ENCODE measurements around the gene RFLNA. TPM values are rescaled to one million over a fixed set of nuclear protein-coding genes. Genes with fewer than 3 reads are reported as not detected.

Gene RFLNA
- total and polyA plus RNA-seq, 2 donors (not counting 1 experiment from before 2014, with no cell fraction given), result 0.03 TPM; not detected in 1

DNA sequence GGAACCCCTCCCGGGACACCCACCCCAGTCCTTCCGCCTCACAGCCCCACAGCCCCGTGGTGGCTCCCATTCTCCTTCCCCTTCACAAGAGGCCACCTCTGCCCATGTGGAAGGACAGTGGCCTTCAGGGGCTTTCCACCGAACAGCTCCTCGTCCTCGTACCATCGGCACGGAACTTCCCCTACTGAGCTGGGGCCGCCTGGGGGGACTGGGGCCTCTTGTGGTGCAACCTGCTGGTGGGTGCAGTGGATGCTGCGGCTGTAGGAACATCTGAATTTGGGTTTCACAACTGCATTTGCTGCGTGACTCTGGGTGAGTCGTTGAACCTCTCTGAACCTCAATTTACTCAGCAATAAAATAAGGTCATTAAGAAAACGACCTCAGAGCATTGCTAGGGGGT lies 50.9 kb downstream of the RFLNA start:
- H3K4me3 ChIP-seq (replicated peaks in 1 of 4; ENCODE audit: control extremely low read depth in 1 of 4, insufficient read depth in 1 of 4, low read depth in 3 of 4, low read length in 4 of 4), result no peak overlapping the region
- no peaks in the 10 kb centered on the region for H4K20me1 ChIP-seq (ENCODE audit: control insufficient read depth, extremely low read depth, insufficient read depth, low read length)
- no peak for DNase-seq (ENCODE audit: low read depth in 2 of 2)
- no peak overlapping the region for H3K9ac ChIP-seq (ENCODE audit: insufficient read depth, low read length)
- no peak overlapping the region for H3K4me2 ChIP-seq (ENCODE audit: extremely low read depth, insufficient read depth, low read length)
- H3K4me1 ChIP-seq (ENCODE audit: control insufficient read depth, extremely low read depth, insufficient read depth, low read length), result no peaks in the 10 kb centered on the region
- no peak overlapping the region for H3K27ac ChIP-seq (ENCODE audit: insufficient read depth, low read length)
- H3K79me2 ChIP-seq (ENCODE audit: control insufficient read depth, insufficient read depth, low read length), result no peaks in the 10 kb centered on the region
- H3K27me3 ChIP-seq (ENCODE audit: control insufficient read depth, insufficient read depth, low read length), result no peaks in the 10 kb centered on the region
- no peaks in the 10 kb centered on the region for H3K9me3 ChIP-seq (ENCODE audit: control insufficient read depth, insufficient read depth, low read depth, low read length)
- H3K36me3 ChIP-seq (ENCODE audit: control insufficient read depth, insufficient read depth, low read length), result peaks cover 50% of the 10 kb centered on the region
- H2AFZ ChIP-seq (ENCODE audit: low read length), result no peak overlapping the region
- TF ChIP-seq, protein P1, sequence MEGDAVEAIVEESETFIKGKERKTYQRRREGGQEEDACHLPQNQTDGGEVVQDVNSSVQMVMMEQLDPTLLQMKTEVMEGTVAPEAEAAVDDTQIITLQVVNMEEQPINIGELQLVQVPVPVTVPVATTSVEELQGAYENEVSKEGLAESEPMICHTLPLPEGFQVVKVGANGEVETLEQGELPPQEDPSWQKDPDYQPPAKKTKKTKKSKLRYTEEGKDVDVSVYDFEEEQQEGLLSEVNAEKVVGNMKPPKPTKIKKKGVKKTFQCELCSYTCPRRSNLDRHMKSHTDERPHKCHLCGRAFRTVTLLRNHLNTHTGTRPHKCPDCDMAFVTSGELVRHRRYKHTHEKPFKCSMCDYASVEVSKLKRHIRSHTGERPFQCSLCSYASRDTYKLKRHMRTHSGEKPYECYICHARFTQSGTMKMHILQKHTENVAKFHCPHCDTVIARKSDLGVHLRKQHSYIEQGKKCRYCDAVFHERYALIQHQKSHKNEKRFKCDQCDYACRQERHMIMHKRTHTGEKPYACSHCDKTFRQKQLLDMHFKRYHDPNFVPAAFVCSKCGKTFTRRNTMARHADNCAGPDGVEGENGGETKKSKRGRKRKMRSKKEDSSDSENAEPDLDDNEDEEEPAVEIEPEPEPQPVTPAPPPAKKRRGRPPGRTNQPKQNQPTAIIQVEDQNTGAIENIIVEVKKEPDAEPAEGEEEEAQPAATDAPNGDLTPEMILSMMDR (conservative IDR thresholded peaks at IDR 0.05 in 1 of 2, IDR thresholded peaks at IDR 0.05 in 1 of 2; ENCODE audit: low read depth in 1 of 2, low read length in 2 of 2), result no peak
- no peak for TF ChIP-seq EZH2 (IDR thresholded peaks at IDR 0.05; ENCODE audit: low read length, missing control alignments)

DNA sequence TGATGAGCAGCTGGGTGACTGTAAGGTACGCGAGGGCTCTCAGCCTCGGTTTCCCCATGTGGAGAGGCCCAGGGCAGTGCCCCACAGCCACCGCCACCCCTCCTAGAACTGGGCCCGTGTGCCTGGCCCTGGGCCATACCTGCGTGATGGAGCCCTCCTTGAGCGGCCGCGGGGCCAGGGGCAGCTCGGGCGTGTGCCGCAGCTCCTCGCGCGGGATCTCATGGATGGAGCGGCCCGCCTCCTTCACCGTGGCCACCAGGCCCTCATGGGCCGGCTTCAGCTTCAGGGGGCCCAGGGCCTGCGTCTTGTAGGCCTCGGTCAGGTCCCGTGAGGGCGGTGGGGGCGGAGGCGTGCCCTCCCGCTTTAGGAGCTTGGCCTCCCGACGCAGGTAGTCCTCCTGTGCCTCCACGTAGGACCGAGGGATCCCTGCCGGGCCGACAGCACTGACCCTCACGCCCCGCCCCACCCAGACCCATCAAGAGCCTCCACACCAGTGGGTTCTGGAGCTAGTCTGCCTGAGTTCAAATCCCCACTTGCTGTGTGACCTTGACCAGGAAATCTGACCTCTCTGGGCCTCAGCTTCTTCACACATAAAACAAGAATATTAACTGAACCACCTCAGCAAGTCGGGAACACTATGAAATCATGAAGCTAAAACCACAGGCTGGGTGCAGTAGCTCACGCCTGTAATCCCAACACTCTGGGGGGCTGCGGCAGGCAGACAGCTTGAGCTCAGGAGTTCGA lies 51.7 kb downstream of the RFLNA start:
- Histone ChIP-seq H2AFZ (ENCODE audit: low read length) (no peak overlapping the region), H3K79me2 (ENCODE audit: control insufficient read depth, insufficient read depth, low read length) (no peaks in the 10 kb centered on the region), H3K4me1 (ENCODE audit: control insufficient read depth, extremely low read depth, insufficient read depth, low read length) (no peaks in the 10 kb centered on the region), H4K20me1 (ENCODE audit: control insufficient read depth, extremely low read depth, insufficient read depth, low read length) (no peaks in the 10 kb centered on the region), H3K4me2 (ENCODE audit: extremely low read depth, insufficient read depth, low read length) (no peak overlapping the region), H3K36me3 (ENCODE audit: control insufficient read depth, insufficient read depth, low read length) (peaks cover 50% of the 10 kb centered on the region), H3K27me3 (ENCODE audit: control insufficient read depth, insufficient read depth, low read length) (no peaks in the 10 kb centered on the region), H3K4me3 (replicated peaks in 1 of 4; ENCODE audit: control extremely low read depth in 1 of 4, insufficient read depth in 1 of 4, low read depth in 3 of 4, low read length in 4 of 4) (no peak overlapping the region), H3K9ac (ENCODE audit: insufficient read depth, low read length) (no peak overlapping the region), H3K9me3 (ENCODE audit: control insufficient read depth, insufficient read depth, low read depth, low read length) (no peaks in the 10 kb centered on the region), H3K27ac (ENCODE audit: insufficient read depth, low read length) (no peak overlapping the region)
- no peak for DNase-seq (ENCODE audit: low read depth in 2 of 2)
- no peak for TF ChIP-seq EZH2 (IDR thresholded peaks at IDR 0.05; ENCODE audit: low read length, missing control alignments)
- TF ChIP-seq, protein P1 (conservative IDR thresholded peaks at IDR 0.05 in 1 of 2, IDR thresholded peaks at IDR 0.05 in 1 of 2; ENCODE audit: low read depth in 1 of 2, low read length in 2 of 2), result no peak

DNA sequence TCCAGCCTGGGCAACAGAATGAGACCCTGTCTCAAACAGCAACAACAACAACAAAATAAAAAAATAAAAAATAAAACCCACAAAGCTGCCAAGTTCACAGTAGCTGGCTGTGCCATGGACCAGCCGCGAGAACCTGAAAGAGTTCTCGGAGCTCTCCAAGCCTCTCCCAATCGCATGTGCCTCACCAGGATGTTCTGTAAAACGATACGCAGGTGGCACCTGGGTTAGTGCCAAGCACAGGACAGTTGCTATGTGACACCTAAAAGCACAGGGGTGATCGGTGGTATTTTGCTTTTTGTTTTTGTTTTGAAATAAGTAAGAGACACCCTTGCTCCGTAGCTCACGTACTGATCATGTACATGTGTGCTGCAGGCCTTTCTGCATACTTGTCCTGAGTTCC lies 52.4 kb downstream of the RFLNA start:
- H3K4me1 ChIP-seq (ENCODE audit: control insufficient read depth, extremely low read depth, insufficient read depth, low read length), result no peaks in the 10 kb centered on the region

More for the DNA sequence above, 52.4 kb downstream of the RFLNA start:
- Histone ChIP-seq H3K4me2 (ENCODE audit: extremely low read depth, insufficient read depth, low read length) (no peak overlapping the region), H3K36me3 (ENCODE audit: control insufficient read depth, insufficient read depth, low read length) (peaks cover 50% of the 10 kb centered on the region), H2AFZ (ENCODE audit: low read length) (no peak overlapping the region), H3K79me2 (ENCODE audit: control insufficient read depth, insufficient read depth, low read length) (no peaks in the 10 kb centered on the region), H3K4me3 (replicated peaks in 1 of 4; ENCODE audit: control extremely low read depth in 1 of 4, insufficient read depth in 1 of 4, low read depth in 3 of 4, low read length in 4 of 4) (no peak overlapping the region), H3K27ac (ENCODE audit: insufficient read depth, low read length) (no peak overlapping the region), H3K9me3 (ENCODE audit: control insufficient read depth, insufficient read depth, low read depth, low read length) (no peaks in the 10 kb centered on the region), H4K20me1 (ENCODE audit: control insufficient read depth, extremely low read depth, insufficient read depth, low read length) (no peaks in the 10 kb centered on the region), H3K9ac (ENCODE audit: insufficient read depth, low read length) (no peak overlapping the region), H3K27me3 (ENCODE audit: control insufficient read depth, insufficient read depth, low read length) (no peaks in the 10 kb centered on the region)
- no peak for TF ChIP-seq EZH2 (IDR thresholded peaks at IDR 0.05; ENCODE audit: low read length, missing control alignments)
- TF ChIP-seq, protein P1 (conservative IDR thresholded peaks at IDR 0.05 in 1 of 2, IDR thresholded peaks at IDR 0.05 in 1 of 2; ENCODE audit: low read depth in 1 of 2, low read length in 2 of 2), result no peak
- DNase-seq (ENCODE audit: low read depth in 2 of 2), result no peak
